Breast epithelium (tissue), 3 donors: Measurements from ENCODE around the gene HMCES.

Experiments
- CTCF ChIP-seq, 3 donors: fragments of 450-650 bp; IDR thresholded peaks; one replicate each; pipeline ENCODE4 v1.5.1; 2016 to 2017; ENCODE audit warnings: antibody characterized with exemption in 3 of 3, mild to moderate bottlenecking in 3 of 3, moderate library complexity in 3 of 3
- POLR2A ChIP-seq: fragments of 450-650 bp; IDR thresholded peaks from one replicate; pipeline ENCODE4 v1.6.1; 2016; ENCODE audit warnings: antibody characterized with exemption, mild to moderate bottlenecking, moderate library complexity
- POLR2AphosphoS5 ChIP-seq, 3 donors: sonication (generic); formaldehyde crosslinking; IDR thresholded peaks; one replicate each; pipeline ENCODE4 v1.6.1; 2017; ENCODE audit warnings: antibody characterized with exemption in 3 of 3

- no peak for TF ChIP-seq CTCF (IDR thresholded peaks at IDR 0.05)
- TF ChIP-seq POLR2A: no peak
- TF ChIP-seq POLR2AphosphoS5 (IDR thresholded peaks at IDR 0.05): no peak
These were observed 10.3 kb upstream of the HMCES start for GRCh38 chr3:129268396-129268795.
